GM12878 (cell line): ENCODE results near the gene ATP6V0A1. TPM values are rescaled to one million over a fixed set of nuclear protein-coding genes. Genes with fewer than 3 reads are reported as not detected.

ENCODE experiments used
- BCL11A ChIP-seq: IDR thresholded peaks from 2 replicates; pipeline ENCODE4 v1.6.1; 2011; ENCODE audit warnings: low read depth, low read length
- BCLAF1 ChIP-seq: fragments of 450-650 bp; IDR thresholded peaks from 2 replicates; pipeline ENCODE4 v1.6.1; 2017; ENCODE audit warnings: antibody characterized with exemption, mild to moderate bottlenecking, moderate library complexity
- BMI1 ChIP-seq: fragments of 450-650 bp; IDR thresholded peaks from 2 replicates; pipeline ENCODE4 v1.6.1; 2016; ENCODE audit warnings: mild to moderate bottlenecking, moderate library complexity, borderline replicate concordance
- BRCA1 ChIP-seq: IDR thresholded peaks from 2 replicates; pipeline ENCODE4 v1.6.1; 2011; ENCODE audit warnings: low read depth, low read length, improper control_type of control experiment
- FOXK2 ChIP-seq: fragments of 450-650 bp; IDR thresholded peaks from 2 replicates; pipeline ENCODE4 v1.6.1; 2017; ENCODE audit warnings: mild to moderate bottlenecking, moderate library complexity
- KDM1A ChIP-seq: fragments of 200-600 bp; sonication (generic); IDR thresholded peaks from 2 replicates; pipeline ENCODE4 v1.6.1; 2016; ENCODE audit warnings: borderline replicate concordance
- MTA2 ChIP-seq: fragments of 450-650 bp; IDR thresholded peaks from 2 replicates; pipeline ENCODE4 v1.6.1; 2016; ENCODE audit warnings: low read depth, mild to moderate bottlenecking, moderate library complexity
- NKRF ChIP-seq: fragments of 450-650 bp; conservative IDR thresholded peaks from 2 replicates; pipeline ENCODE4 v1.6.1; 2017; ENCODE audit warnings: mild to moderate bottlenecking, moderate library complexity
- NRF1 ChIP-seq: conservative IDR thresholded peaks from 2 replicates; pipeline ENCODE4 v1.6.1; 2011; ENCODE audit warnings: mild to moderate bottlenecking, low read depth, low read length, improper control_type of control experiment
- PAX8 ChIP-seq: fragments of 450-650 bp; IDR thresholded peaks from 2 replicates; pipeline ENCODE4 v1.6.1; 2017; ENCODE audit warnings: mild to moderate bottlenecking, moderate library complexity
- POLR2A ChIP-seq: IDR thresholded peaks from 2 replicates; pipeline ENCODE4 v1.6.1; 2011; ENCODE audit warnings: low read depth, mild to moderate bottlenecking, low read length
- RELA ChIP-seq: fragments of 450-650 bp; IDR thresholded peaks from 2 replicates; pipeline ENCODE4 v1.8.0; 2014; ENCODE audit warnings: borderline replicate concordance; ENCODE audit not compliant: partially characterized antibody
- SIN3A ChIP-seq: IDR thresholded peaks from 2 replicates; pipeline ENCODE4 v1.6.1; 2012; ENCODE audit warnings: low read depth, low read length, improper control_type of control experiment
- SREBF2 ChIP-seq: IDR thresholded peaks from 2 replicates; pipeline ENCODE4 v1.6.1; 2012; ENCODE audit warnings: mild to moderate bottlenecking, low read length
- ZBTB40 ChIP-seq: fragments of 450-650 bp; IDR thresholded peaks from 2 replicates; pipeline ENCODE4 v1.6.1; 2016; ENCODE audit warnings: mild to moderate bottlenecking, moderate library complexity, borderline replicate concordance
- ZNF384 ChIP-seq: IDR thresholded peaks from 2 replicates; pipeline ENCODE4 v1.6.1; 2012; ENCODE audit warnings: low read depth, mild to moderate bottlenecking, low read length, improper control_type of control experiment, borderline replicate concordance
- polyA plus RNA-seq, 11 experiments: library from polyadenylated mRNA; depleted of rRNA in 4 of 11; unstranded in 6 of 11; stranded (reverse) in 5 of 11; fragments of >200 nt; fragmentation: Nextera tagmentation in 4 of 11; fragmentation: Illumina TruSeq in 1 of 11; extraction: Ambion mirVana in 4 of 11; extraction: Trizol in 1 of 11; gene quantifications; 1 replicate in 1 of 11; 2 replicates in 10 of 11; pipeline versions ENCODE4 v1.2.1 to v1.2.3, GENCODE V29; 2011 to 2016; ENCODE audit warnings: inconsistent platforms in 2 of 11, missing spikeins in 2 of 11, low read depth in 1 of 11
- total RNA-seq, 4 experiments: library from RNA; depleted of rRNA in 3 of 4; stranded (reverse); fragments of >200 nt in 3 of 4; fragmentation: Illumina TruSeq in 1 of 4; extraction: Trizol in 1 of 4; gene quantifications; 2 replicates each; pipeline versions ENCODE4 v1.2.1 to v1.2.3, GENCODE V29; 2013 to 2021
- TF ChIP-seq, protein P1 (sequence below): IDR thresholded peaks from 2 replicates; pipeline ENCODE4 v1.6.1; 2011; ENCODE audit warnings: borderline replicate concordance, low read depth, mild to moderate bottlenecking, moderate library complexity, low read length; ENCODE audit not compliant: insufficient read depth, poor library complexity, severe bottlenecking

The ATP6V0A1 gene
- total and polyA plus RNA-seq, 10 of the 15 experiments (the other 5 are each of a cell fraction or from before 2014, with no cell fraction given), result 3.0 to 76.6 (median 30.9) TPM

DNA sequence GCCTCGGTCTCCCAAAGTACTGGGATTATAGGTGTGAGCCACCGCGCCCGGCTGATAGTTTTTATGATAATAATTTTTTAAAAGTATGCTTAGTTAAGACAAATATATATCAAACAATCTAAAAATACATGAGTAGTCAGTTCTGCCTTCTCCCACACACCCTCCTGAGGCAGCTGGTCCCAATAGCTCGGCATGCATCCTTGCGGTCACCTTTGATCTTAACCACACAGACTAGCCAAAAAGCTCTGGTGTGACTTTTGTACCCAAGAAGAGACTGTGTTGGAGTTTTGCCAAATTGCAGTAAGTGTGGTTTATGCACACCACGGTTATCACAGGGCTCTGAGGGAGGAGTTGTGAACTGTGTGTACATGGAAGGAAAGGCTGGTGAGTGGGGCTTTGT is 25.6 kb downstream of the ATP6V0A1 start (continued):
- TF ChIP-seq BCLAF1, result no peak
- TF ChIP-seq, protein P1, sequence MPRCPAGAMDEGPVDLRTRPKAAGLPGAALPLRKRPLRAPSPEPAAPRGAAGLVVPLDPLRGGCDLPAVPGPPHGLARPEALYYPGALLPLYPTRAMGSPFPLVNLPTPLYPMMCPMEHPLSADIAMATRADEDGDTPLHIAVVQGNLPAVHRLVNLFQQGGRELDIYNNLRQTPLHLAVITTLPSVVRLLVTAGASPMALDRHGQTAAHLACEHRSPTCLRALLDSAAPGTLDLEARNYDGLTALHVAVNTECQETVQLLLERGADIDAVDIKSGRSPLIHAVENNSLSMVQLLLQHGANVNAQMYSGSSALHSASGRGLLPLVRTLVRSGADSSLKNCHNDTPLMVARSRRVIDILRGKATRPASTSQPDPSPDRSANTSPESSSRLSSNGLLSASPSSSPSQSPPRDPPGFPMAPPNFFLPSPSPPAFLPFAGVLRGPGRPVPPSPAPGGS, result peak; percentile 19
- peak; percentile 71; the same call in 1 of the 2 replicates for TF ChIP-seq BMI1
- no peak for TF ChIP-seq POLR2A
- no peak for TF ChIP-seq RELA
- no peak for TF ChIP-seq SREBF2
- TF ChIP-seq SIN3A, result no peak
- TF ChIP-seq BCL11A, result peak; percentile 83
- TF ChIP-seq PAX8, result no peak
- no peak for TF ChIP-seq KDM1A
- no peak for TF ChIP-seq FOXK2
- TF ChIP-seq NKRF, result peak; percentile 54; the same call in 1 of the 2 replicates
- no peak for TF ChIP-seq ZNF384
- TF ChIP-seq BRCA1, result no peak
- TF ChIP-seq MTA2, result peak; percentile 91
- TF ChIP-seq ZBTB40, result no peak
- no peak for TF ChIP-seq NRF1
